T-helper 9 cell (primary cell): ENCODE results near the gene BCL2.

Experiments used
- DNase-seq: peaks from one replicate; pipeline ENCODE4 v3.0.0-alpha.2; 2020

BCL2 gene

GRCh38 chr18:63325086-63325686, 5.6 kb upstream of the BCL2 start:
- DNase-seq = no peak

- DNase-seq = peak; percentile 44
These were observed 3.5 kb upstream of the BCL2 start for GRCh38 chr18:63322908-63323634.

GRCh38 chr18:63322206-63322605, 2.6 kb upstream of the BCL2 start:
- DNase-seq = no peak

- no peak for DNase-seq
These were observed 1.7 kb upstream of the BCL2 start for GRCh38 chr18:63321291-63321690.

GRCh38 chr18:63320975-63321265, 1.4 kb upstream of the BCL2 start:
- DNase-seq = peak; percentile 21

GRCh38 chr18:63320123-63320974, 780 bp upstream of the BCL2 start:
- peak; percentile 81 for DNase-seq

GRCh38 chr18:63318889-63319382, 633 bp downstream of the BCL2 start:
- DNase-seq = no peak

- peak; percentile 75 for DNase-seq
These were observed 1.3 kb downstream of the BCL2 start for GRCh38 chr18:63317982-63318888.

- DNase-seq = no peak
These were observed 2.0 kb downstream of the BCL2 start for GRCh38 chr18:63317556-63317946.

GRCh38 chr18:63316612-63317555, 2.7 kb downstream of the BCL2 start:
- no peak for DNase-seq

GRCh38 chr18:63315876-63316275, 3.7 kb downstream of the BCL2 start:
- DNase-seq = no peak

- no peak for DNase-seq
These were observed 4.4 kb downstream of the BCL2 start for GRCh38 chr18:63315131-63315662.

- DNase-seq = no peak
These were observed 5.3 kb downstream of the BCL2 start for GRCh38 chr18:63314062-63314790.

GRCh38 chr18:63313396-63313917, 6.1 kb downstream of the BCL2 start:
- no peak for DNase-seq

GRCh38 chr18:63312737-63313395, 6.7 kb downstream of the BCL2 start:
- no peak for DNase-seq

- DNase-seq = no peak
These were observed 7.6 kb downstream of the BCL2 start for GRCh38 chr18:63312019-63312409.

GRCh38 chr18:63311118-63312018, 8.2 kb downstream of the BCL2 start:
- DNase-seq = no peak

GRCh38 chr18:63309422-63309821, 10.1 kb downstream of the BCL2 start:
- peak; percentile 19 for DNase-seq
